Left lung (tissue), 10 donors: ENCODE data around the gene PRDM10. TPM values are rescaled to one million over a fixed set of nuclear protein-coding genes. Genes with fewer than 3 reads are reported as not detected.
"Not testable (repeated sequence)": the region's sequence is repeated elsewhere in the genome, so short reads cannot be mapped to it uniquely, and the experiment has no call there.

Experiments used
- ATAC-seq: fragments of 200-7000 bp; cut with Tn5 transposase; one replicate; pipeline ENCODE4 v1.9.1; 2020; ENCODE audit warnings: moderate library complexity
- DNase-seq, 4 donors: peaks; one replicate each; pipeline ENCODE4 v3.0.0-alpha.2; 2013 to 2020
- H3K27ac ChIP-seq, 2 donors: fragments of 200-600 bp; sonication (generic) in 1 of 2; one replicate each; pipeline versions ENCODE4 v1.5.0 to v1.8.0; 2020 to 2021
- H3K27me3 ChIP-seq, 2 donors: fragments of 200-600 bp; sonication (generic) in 1 of 2; one replicate each; pipeline versions ENCODE4 v1.5.0 to v1.8.0; 2020 to 2021
- H3K36me3 ChIP-seq, 2 donors: fragments of 200-600 bp; sonication (generic) in 1 of 2; one replicate each; pipeline versions ENCODE4 v1.5.0 to v1.8.0; 2020 to 2021
- H3K4me1 ChIP-seq, 2 donors: fragments of 200-600 bp; one replicate each; pipeline ENCODE4 v1.8.0; 2021
- H3K4me3 ChIP-seq, 2 donors: fragments of 200-600 bp; sonication (generic) in 1 of 2; one replicate each; pipeline versions ENCODE4 v1.5.0 to v1.8.0; 2020 to 2021; ENCODE audit warnings: mild to moderate bottlenecking in 1 of 2
- H3K9me3 ChIP-seq, 2 donors: fragments of 200-600 bp; sonication (generic) in 1 of 2; one replicate each; pipeline versions ENCODE4 v1.5.0 to v1.8.0; 2020 to 2021
- CTCF ChIP-seq, 2 donors: fragments of 200-600 bp; sonication (generic) in 1 of 2; IDR thresholded peaks; one replicate each; pipeline versions ENCODE4 v1.5.0 to v1.8.0; 2021; ENCODE audit warnings: antibody characterized with exemption in 2 of 2
- intact Hi-C, 2 donors: fragments of 100-400 bp; cut with DNase I; formaldehyde crosslinking; loops; one replicate each; pipeline versions ENCODE4 v1.11.2 to v1.14.2; 2022
- polyA plus RNA-seq, 6 donors: library from polyadenylated mRNA; unstranded; fragments of 120-200 nt; gene quantifications; one replicate each; pipeline ENCODE4 v1.2.1, GENCODE V29; 2013; ENCODE audit not compliant: insufficient read length in 6 of 6
- total RNA-seq, 2 donors: library from RNA; stranded (reverse); fragmentation: NEBNext Ultra II Directional; extraction: Animal tissue kit (Norgen Biotek cat#: 25700); gene quantifications; one replicate each; pipeline ENCODE4 v1.2.1, GENCODE V29; 2021
- donor health status: DM: no; HTN: yes; CAD: no.
- donor health status: DM: no; HTN: no; CAD: no.

The PRDM10 gene
- total and polyA plus RNA-seq, 8 donors = 8.0 to 15.9 (median 10.6) TPM

- intact Hi-C loops = no loop called here
- H3K36me3 ChIP-seq = peaks cover 4 to 100% of the 10 kb centered on the region in 2 donors
- no peaks in the 10 kb centered on the region for H3K9me3 ChIP-seq
- H3K4me1 ChIP-seq = no peaks in the 10 kb centered on the region
- no peak for TF ChIP-seq CTCF (IDR thresholded peaks at IDR 0.05)
- DNase-seq (no peak), ATAC-seq (no peak)
- no peak overlapping the region for H3K27ac ChIP-seq
- H3K27me3 ChIP-seq = no peaks in the 10 kb centered on the region
- no peak overlapping the region for H3K4me3 ChIP-seq
These were observed 118.1 kb downstream of the PRDM10 start for GRCh38 chr11:129884581-129884980.

GRCh38 chr11:129881570-129882170 is 121.0 kb downstream of the PRDM10 start:
- ATAC-seq (peak; percentile 66), DNase-seq (no peak)
- H3K9me3 ChIP-seq = no peaks in the 10 kb centered on the region
- peak in 1 of 2 donors; percentile 34 for TF ChIP-seq CTCF (IDR thresholded peaks at IDR 0.05)
- intact Hi-C loops = no loop called here
- H3K36me3 ChIP-seq = peaks cover 4 to 100% of the 10 kb centered on the region in 2 donors
- H3K27me3 ChIP-seq = no peaks in the 10 kb centered on the region
- no peak overlapping the region for H3K27ac ChIP-seq
- no peaks in the 10 kb centered on the region for H3K4me1 ChIP-seq
- no peak overlapping the region for H3K4me3 ChIP-seq

GRCh38 chr11:129880311-129880710 is 122.3 kb downstream of the PRDM10 start:
- Histone ChIP-seq H3K4me1 (no peaks in the 10 kb centered on the region), H3K9me3 (no peaks in the 10 kb centered on the region), H3K4me3 (no peak overlapping the region), H3K27me3 (no peaks in the 10 kb centered on the region), H3K27ac (no peak overlapping the region), H3K36me3 (peaks cover 4 to 100% of the 10 kb centered on the region in 2 donors)
- intact Hi-C loops = no loop called here
- no peak for ATAC-seq
- DNase-seq = no peak
- no peak for TF ChIP-seq CTCF (IDR thresholded peaks at IDR 0.05)

- DNase-seq = no peak
- Histone ChIP-seq H3K36me3 (peaks cover 0 to 100% of the 10 kb centered on the region in 2 donors), H3K4me1 (no peaks in the 10 kb centered on the region), H3K27me3 (no peaks in the 10 kb centered on the region), H3K27ac (no peak overlapping the region), H3K9me3 (no peaks in the 10 kb centered on the region), H3K4me3 (no peak overlapping the region)
- no peak for TF ChIP-seq CTCF (IDR thresholded peaks at IDR 0.05)
- ATAC-seq = no peak
- intact Hi-C loops = no loop called here
These were observed 130.7 kb downstream of the PRDM10 start for GRCh38 chr11:129871914-129872313.

GRCh38 chr11:129868626-129869025 is 134.0 kb downstream of the PRDM10 start:
- DNase-seq, H3K27ac ChIP-seq, H3K9me3 ChIP-seq, H3K4me1 ChIP-seq, H3K4me3 ChIP-seq, intact Hi-C loops, ATAC-seq, H3K27me3 ChIP-seq: not testable (repeated sequence)
- H3K36me3 ChIP-seq = peaks cover 0 to 99% of the 10 kb centered on the region in 2 donors

- intact Hi-C loops = no loop called here
- Histone ChIP-seq H3K4me1 (peaks cover 0 to 6% of the 10 kb centered on the region in 2 donors), H3K36me3 (peaks cover 0 to 98% of the 10 kb centered on the region in 2 donors), H3K27ac (no peak overlapping the region), H3K4me3 (no peak overlapping the region), H3K9me3 (no peaks in the 10 kb centered on the region), H3K27me3 (no peaks in the 10 kb centered on the region)
- no peak for TF ChIP-seq CTCF (IDR thresholded peaks at IDR 0.05)
- ATAC-seq = no peak
- DNase-seq = no peak
These were observed 136.3 kb downstream of the PRDM10 start for GRCh38 chr11:129866311-129866710.
